Neural cell (in vitro differentiated cells): ENCODE measurements around the gene FGF12. TPM values are rescaled to one million over a fixed set of nuclear protein-coding genes. Genes with fewer than 3 reads are reported as not detected.

ENCODE experiments used
- H2AFZ ChIP-seq: fragments of 200-600, 300-800 bp; sonication (generic), shearing (Covaris generic); 2 replicates; pipeline ENCODE4 v1.6.0; 2014; ENCODE audit warnings: low read depth, mild to moderate bottlenecking, antibody characterized with exemption, low read length, moderate library complexity
- H3F3A ChIP-seq: fragments of 200-600 bp; shearing (Covaris generic); 2 replicates; pipeline ENCODE4 v1.6.1; 2016; ENCODE audit warnings: mild to moderate bottlenecking, moderate library complexity, mixed read lengths, antibody characterized with exemption, low read length; ENCODE audit not compliant: insufficient read depth, poor library complexity, severe bottlenecking
- H3K27ac ChIP-seq: fragments of 200-600, 300-800 bp; sonication (generic), shearing (Covaris generic); 2 replicates; pipeline ENCODE4 v1.5.1; 2014; ENCODE audit warnings: mild to moderate bottlenecking, low read length, moderate library complexity
- H3K27me3 ChIP-seq: fragments of 300-800, 200-600 bp; sonication (generic), shearing (Covaris generic); 2 replicates; pipeline ENCODE4 v1.6.0; 2014; ENCODE audit warnings: mild to moderate bottlenecking, low read depth, low read length, moderate library complexity; ENCODE audit not compliant: insufficient read depth
- H3K36me3 ChIP-seq: fragments of 300-800, 200-600 bp; sonication (generic), shearing (Covaris generic); 2 replicates; pipeline ENCODE4 v1.5.1; 2014; ENCODE audit warnings: mild to moderate bottlenecking, antibody characterized with exemption, low read length, moderate library complexity; ENCODE audit not compliant: insufficient read depth
- H3K4me2 ChIP-seq: fragments of 300-800, 200-600 bp; sonication (generic), shearing (Covaris generic); 2 replicates; pipeline ENCODE4 v1.6.0; 2014; ENCODE audit warnings: mild to moderate bottlenecking, low read length
- H3K4me3 ChIP-seq: fragments of 300-800, 200-600 bp; sonication (generic), shearing (Covaris generic); 2 replicates; pipeline ENCODE4 v1.5.1; 2014; ENCODE audit warnings: mild to moderate bottlenecking, low read length, moderate library complexity
- H3K79me2 ChIP-seq: fragments of 200-600 bp; shearing (Covaris generic); replicated peaks from 2 replicates; pipeline ENCODE4 v1.6.0; 2014; ENCODE audit warnings: mild to moderate bottlenecking, low read length, moderate library complexity; ENCODE audit not compliant: insufficient read depth
- H3K9ac ChIP-seq: fragments of 300-800, 200-600 bp; sonication (generic), shearing (Covaris generic); 2 replicates; pipeline ENCODE4 v1.6.1; 2016; ENCODE audit warnings: mild to moderate bottlenecking, low read length, mixed read lengths
- H3K9me2 ChIP-seq: fragments of 200-600 bp; shearing (Covaris generic); 2 replicates; pipeline ENCODE4 v1.6.1; 2016; ENCODE audit warnings: mild to moderate bottlenecking, low read length, mixed read lengths; ENCODE audit not compliant: insufficient read depth
- H3K9me3 ChIP-seq: fragments of 200-600, 300-800 bp; sonication (generic), shearing (Covaris generic); 2 replicates; pipeline ENCODE4 v1.6.1; 2016; ENCODE audit warnings: mild to moderate bottlenecking, mixed run types, low read length, moderate library complexity, mixed read lengths
- H4K20me1 ChIP-seq: fragments of 200-600 bp; shearing (Covaris generic); 2 replicates; pipeline ENCODE4 v1.6.1; 2016; ENCODE audit warnings: mild to moderate bottlenecking, mixed run types; ENCODE audit not compliant: insufficient read depth
- EP300 ChIP-seq: fragments of 450-650 bp; conservative IDR thresholded peaks from 2 replicates; pipeline ENCODE4 v1.6.1; 2014; ENCODE audit warnings: antibody characterized with exemption, mild to moderate bottlenecking, moderate library complexity; ENCODE audit not compliant: poor library complexity, severe bottlenecking
- EZH2 ChIP-seq: fragments of 200-600, 300-800 bp; shearing (Covaris generic), sonication (generic); IDR thresholded peaks from 2 replicates; pipeline ENCODE4 v1.6.1; 2014; ENCODE audit warnings: antibody characterized with exemption, low read length, borderline replicate concordance, mild to moderate bottlenecking; ENCODE audit not compliant: insufficient read depth, poor library complexity, severe bottlenecking
- MXI1 ChIP-seq: fragments of 450-650 bp; conservative IDR thresholded peaks from 2 replicates; pipeline ENCODE4 v1.6.1; 2014; ENCODE audit warnings: antibody characterized with exemption, mild to moderate bottlenecking; ENCODE audit not compliant: poor library complexity, severe bottlenecking
- POLR2AphosphoS5 ChIP-seq: IDR thresholded peaks from 2 replicates; pipeline ENCODE4 v1.6.1; 2012
- RAD21 ChIP-seq: fragments of 450-650 bp; conservative IDR thresholded peaks from 2 replicates; pipeline ENCODE4 v1.6.1; 2014; ENCODE audit warnings: antibody characterized with exemption, mild to moderate bottlenecking, moderate library complexity
- REST ChIP-seq: IDR thresholded peaks from 2 replicates; pipeline ENCODE4 v1.6.1; 2012; ENCODE audit warnings: borderline replicate concordance
- SMC3 ChIP-seq: fragments of 450-650 bp; conservative IDR thresholded peaks from 2 replicates; pipeline ENCODE4 v1.6.1; 2014; ENCODE audit warnings: antibody characterized with exemption, mild to moderate bottlenecking, moderate library complexity; ENCODE audit not compliant: poor library complexity
- TAF1 ChIP-seq: IDR thresholded peaks from 2 replicates; pipeline ENCODE4 v1.6.1; 2012; ENCODE audit warnings: low read depth
- polyA plus RNA-seq: library from polyadenylated mRNA; depleted of rRNA; stranded (reverse); fragments of >200 nt; gene quantifications from 2 replicates; pipeline ENCODE4 v1.2.3, GENCODE V29; 2014
- TF ChIP-seq, protein P1 (sequence below): fragments of 450-650 bp; IDR thresholded peaks from 2 replicates; pipeline ENCODE4 v1.5.1; 2014; ENCODE audit warnings: antibody characterized with exemption, mild to moderate bottlenecking, moderate library complexity; ENCODE audit not compliant: poor library complexity, severe bottlenecking

FGF12 gene
- polyA plus RNA-seq, 1 donor from 2014 or later: 4.8 TPM

GRCh38 chr3:192212335-192212734, 515.0 kb downstream of the FGF12 start:
- Histone ChIP-seq H3K27ac (no peak overlapping the region), H3K79me2 (no peaks in the 10 kb centered on the region), H3K9ac (no peak overlapping the region), H4K20me1 (no peaks in the 10 kb centered on the region), H2AFZ (no peak overlapping the region), H3K9me3 (no peaks in the 10 kb centered on the region), H3K4me3 (no peak overlapping the region), H3K9me2 (no peaks in the 10 kb centered on the region), H3K4me2 (no peak overlapping the region), H3K36me3 (no peaks in the 10 kb centered on the region), H3K27me3 (no peaks in the 10 kb centered on the region), H3F3A (no peaks in the 10 kb centered on the region)
- TF ChIP-seq EP300 (no peak), TAF1 (no peak), SMC3 (no peak), EZH2 (no peak), RAD21 (peak; percentile 59), MXI1 (no peak), REST (no peak)
- TF ChIP-seq, protein P1, sequence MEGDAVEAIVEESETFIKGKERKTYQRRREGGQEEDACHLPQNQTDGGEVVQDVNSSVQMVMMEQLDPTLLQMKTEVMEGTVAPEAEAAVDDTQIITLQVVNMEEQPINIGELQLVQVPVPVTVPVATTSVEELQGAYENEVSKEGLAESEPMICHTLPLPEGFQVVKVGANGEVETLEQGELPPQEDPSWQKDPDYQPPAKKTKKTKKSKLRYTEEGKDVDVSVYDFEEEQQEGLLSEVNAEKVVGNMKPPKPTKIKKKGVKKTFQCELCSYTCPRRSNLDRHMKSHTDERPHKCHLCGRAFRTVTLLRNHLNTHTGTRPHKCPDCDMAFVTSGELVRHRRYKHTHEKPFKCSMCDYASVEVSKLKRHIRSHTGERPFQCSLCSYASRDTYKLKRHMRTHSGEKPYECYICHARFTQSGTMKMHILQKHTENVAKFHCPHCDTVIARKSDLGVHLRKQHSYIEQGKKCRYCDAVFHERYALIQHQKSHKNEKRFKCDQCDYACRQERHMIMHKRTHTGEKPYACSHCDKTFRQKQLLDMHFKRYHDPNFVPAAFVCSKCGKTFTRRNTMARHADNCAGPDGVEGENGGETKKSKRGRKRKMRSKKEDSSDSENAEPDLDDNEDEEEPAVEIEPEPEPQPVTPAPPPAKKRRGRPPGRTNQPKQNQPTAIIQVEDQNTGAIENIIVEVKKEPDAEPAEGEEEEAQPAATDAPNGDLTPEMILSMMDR: peak; percentile 56

- H3K4me3 ChIP-seq: no peak overlapping the region
- no peak for TF ChIP-seq TAF1
- no peak for TF ChIP-seq SMC3
- TF ChIP-seq, protein P1: no peak
- no peak for TF ChIP-seq EP300
- TF ChIP-seq POLR2AphosphoS5: no peak
- no peak for TF ChIP-seq REST
- no peak for TF ChIP-seq RAD21
- TF ChIP-seq MXI1: no peak
- TF ChIP-seq EZH2: no peak
These were observed 519.7 kb downstream of the FGF12 start for GRCh38 chr3:192207651-192208050.

More at GRCh38 chr3:192207651-192208050, 519.7 kb downstream of the FGF12 start:
- Histone ChIP-seq H3K4me2 (no peak overlapping the region), H3K27me3 (no peaks in the 10 kb centered on the region), H3K79me2 (no peaks in the 10 kb centered on the region), H3F3A (no peaks in the 10 kb centered on the region), H2AFZ (no peak overlapping the region), H3K9me3 (no peaks in the 10 kb centered on the region), H3K36me3 (no peaks in the 10 kb centered on the region), H4K20me1 (no peaks in the 10 kb centered on the region), H3K27ac (no peak overlapping the region), H3K9ac (no peak overlapping the region), H3K9me2 (no peaks in the 10 kb centered on the region)
